Stimulated activated CD4-positive, alpha-beta T cell treated with anti-CD3 and anti-CD28 coated beads, TNF-alpha, amount 100 ng/mL, for 1 hour (primary cell): ENCODE data around the gene CROCC2.

Experiments used
- DNase-seq, 3 donors: peaks; one replicate each; pipeline ENCODE4 v3.0.0-alpha.2; 2020; ENCODE audit warnings: low read depth in 3 of 3, low spot score in 1 of 3

CROCC2 gene

GRCh38 chr2:240904216-240905175, 1.6 kb upstream of the CROCC2 start:
- no peak for DNase-seq

DNA sequence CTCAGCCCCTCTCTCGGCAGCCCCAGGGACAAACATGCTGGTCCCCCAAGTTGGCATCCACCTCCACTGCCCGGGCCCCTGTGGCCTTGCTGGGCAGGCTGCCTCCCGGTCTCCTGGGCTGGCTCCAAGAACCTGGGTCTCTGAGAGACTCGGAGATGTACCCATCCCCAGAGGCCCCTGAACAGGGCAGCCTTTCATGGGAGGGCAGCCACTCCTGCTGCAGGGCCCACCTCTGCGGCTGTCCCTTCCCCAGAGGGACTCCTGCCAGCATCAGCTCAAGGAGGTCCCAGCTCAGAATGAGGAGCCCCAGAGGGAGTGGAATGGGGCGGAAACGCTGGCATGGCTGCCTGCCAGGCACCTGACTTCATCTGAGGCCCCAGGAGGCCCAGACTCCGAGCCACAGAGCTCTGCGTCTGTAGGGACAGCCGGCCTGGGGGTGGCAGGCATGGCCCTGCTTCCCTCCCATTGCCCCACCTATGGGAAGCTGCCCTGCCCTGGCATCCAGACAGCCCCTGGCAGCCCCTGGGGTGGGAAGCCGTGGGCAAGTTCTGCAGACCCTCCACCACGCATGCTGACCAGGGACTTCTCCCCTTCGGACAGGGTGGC, 857 bp upstream of the CROCC2 start:
- DNase-seq, result no peak

GRCh38 chr2:240906911-240907590, 915 bp downstream of the CROCC2 start:
- no peak for DNase-seq

DNA sequence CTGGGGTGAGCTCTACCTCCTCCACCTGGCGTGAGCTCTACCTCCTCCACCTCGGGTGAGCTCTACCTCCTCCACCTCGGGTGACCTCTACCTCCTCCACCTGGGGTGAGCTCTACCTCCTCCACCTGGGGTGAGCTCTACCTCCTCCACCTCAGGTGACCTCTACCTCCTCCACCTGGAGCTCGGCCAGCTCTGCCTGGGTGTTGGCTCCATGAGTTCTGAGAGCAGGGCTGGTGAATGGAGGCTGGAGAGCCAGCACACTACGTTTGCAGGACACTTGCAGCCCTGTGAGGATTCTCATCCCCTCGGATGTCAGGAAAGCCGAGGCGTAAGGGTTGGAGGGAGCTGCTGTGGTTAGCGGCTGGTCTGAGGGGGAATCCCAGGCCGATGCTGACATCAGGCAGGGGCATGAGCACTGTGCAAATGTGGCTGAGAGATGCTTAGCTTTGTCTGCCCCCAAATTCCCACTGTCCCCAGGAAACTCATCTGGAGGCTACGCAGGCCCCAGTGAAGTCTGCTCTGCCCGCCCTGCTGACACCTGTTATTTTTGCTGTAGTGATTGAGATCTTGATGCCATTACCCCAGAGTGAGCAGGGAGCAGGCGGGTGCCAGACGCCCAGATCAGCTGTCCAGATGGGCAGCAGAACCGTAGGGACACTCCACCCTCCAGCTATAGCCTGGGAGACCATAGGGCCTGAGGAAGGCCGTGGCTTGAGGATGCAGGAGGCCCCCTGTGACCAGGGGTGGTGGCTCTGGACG, 3.3 kb downstream of the CROCC2 start:
- DNase-seq, result no peak

DNA sequence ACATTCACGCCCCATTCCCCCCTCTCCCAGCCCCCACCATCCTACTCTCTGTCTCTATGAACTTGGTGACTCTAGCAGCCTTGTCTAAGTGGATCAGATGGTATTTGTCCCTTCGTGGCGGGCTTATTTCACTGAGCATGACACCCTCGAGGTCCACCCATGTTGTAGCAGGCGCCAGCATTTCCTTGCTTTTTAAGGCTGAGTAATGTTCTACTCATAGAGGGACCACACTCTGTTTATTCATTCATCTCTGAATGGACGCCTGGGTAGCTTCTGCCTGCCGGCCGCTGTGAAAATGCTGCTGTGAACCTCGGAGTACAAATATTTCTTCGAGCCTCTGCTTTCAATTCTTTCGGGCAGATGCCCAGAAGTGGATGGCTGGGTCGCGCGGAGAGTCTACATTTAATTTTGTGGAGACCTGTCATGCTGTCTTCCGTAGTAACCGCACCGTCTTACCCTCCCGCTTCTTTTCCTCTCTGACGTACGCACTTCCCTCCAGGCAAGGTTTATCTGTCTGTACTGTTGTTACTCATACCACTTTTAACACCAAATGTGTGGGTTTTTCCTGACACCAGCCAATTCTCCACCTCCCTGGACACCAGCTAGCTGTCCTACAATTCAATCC, 5.6 kb downstream of the CROCC2 start:
- no peak for DNase-seq

- no peak for DNase-seq
These were observed 7.0 kb downstream of the CROCC2 start for GRCh38 chr2:240912878-240913809.

DNA sequence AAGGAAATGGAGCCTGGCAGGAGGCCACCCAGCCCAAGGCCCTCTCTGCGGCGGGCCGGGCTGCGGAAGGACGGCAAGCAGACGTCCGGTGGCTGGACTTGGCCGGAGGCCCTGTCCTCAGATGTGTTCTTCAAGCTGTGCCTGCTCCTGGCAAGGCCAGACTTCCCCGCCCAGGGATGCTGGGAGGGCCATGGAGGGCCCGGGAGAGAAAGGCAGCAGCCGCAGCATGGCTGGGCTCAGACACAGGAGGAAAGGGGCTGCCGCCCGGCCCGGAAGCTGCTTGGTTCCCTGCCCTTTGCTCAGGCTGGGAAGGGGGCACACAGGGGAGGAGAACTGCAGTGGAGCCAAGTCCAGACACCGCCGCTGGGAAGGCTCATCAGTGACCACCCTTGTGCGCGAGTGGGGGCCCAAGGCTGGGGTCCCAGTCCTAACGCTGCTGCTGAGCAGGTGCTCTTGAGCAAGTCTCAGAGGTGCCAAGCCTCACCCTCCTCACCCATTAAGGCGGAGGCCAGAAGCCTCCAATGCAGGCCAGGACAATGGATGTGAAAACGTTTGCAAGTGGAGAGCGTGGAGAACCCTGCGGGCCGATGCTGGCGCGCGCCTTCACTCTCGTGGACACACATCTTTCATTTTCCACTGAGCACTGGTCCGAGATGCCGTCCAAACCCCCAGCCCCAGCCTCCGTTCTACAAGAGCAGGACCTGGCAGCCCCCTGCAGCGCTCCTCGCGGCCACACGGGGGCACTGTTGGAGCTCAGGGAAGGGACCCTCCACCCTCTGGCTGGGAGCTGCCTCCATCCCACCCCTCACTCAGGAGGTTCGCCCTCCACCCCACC, 7.9 kb downstream of the CROCC2 start:
- peak; percentile 8 to 55 (median 45) for DNase-seq

DNA sequence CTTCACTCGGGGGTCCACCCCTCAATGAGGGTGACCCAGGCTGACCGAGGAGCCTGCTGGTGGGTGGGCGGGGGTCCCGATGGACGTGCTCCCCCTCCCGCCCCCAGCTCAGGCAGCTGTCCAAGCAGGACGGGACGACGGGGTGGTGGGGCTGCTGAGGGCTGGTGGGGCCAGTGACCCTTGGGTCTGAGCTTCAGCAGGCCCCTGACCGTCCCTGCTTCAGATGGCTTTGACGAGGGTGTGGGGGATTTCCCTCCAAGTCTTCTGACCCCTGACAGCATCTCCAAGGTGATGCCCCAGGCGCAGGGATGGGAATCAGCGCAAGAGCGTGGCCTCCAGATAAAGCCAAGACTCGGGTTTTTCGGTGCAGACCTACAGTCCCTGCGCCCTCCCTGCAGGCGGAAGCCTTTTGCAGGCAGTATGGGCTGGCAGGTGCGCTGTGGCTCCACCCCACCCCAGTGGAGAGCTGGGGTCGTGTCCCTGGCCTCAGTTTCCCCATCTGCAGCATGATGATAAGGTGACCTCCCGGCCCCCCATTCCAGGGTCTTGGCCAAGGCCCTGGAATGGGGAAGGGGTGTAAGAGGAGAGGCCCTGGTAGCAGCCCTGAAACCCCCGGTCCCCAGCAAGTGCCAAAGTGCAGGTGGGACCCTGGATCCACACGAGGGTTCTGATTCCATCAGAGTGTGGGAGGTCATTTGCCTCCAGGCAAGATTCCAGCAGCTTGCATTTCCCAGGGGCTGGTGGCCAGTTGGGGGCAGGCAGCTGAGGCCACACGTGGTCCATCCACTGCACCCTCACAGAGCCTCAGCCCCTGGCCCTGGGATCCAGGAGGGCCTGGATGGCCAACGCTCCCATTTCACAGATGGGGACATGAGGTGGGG, 8.7 kb downstream of the CROCC2 start:
- DNase-seq, result no peak

DNA sequence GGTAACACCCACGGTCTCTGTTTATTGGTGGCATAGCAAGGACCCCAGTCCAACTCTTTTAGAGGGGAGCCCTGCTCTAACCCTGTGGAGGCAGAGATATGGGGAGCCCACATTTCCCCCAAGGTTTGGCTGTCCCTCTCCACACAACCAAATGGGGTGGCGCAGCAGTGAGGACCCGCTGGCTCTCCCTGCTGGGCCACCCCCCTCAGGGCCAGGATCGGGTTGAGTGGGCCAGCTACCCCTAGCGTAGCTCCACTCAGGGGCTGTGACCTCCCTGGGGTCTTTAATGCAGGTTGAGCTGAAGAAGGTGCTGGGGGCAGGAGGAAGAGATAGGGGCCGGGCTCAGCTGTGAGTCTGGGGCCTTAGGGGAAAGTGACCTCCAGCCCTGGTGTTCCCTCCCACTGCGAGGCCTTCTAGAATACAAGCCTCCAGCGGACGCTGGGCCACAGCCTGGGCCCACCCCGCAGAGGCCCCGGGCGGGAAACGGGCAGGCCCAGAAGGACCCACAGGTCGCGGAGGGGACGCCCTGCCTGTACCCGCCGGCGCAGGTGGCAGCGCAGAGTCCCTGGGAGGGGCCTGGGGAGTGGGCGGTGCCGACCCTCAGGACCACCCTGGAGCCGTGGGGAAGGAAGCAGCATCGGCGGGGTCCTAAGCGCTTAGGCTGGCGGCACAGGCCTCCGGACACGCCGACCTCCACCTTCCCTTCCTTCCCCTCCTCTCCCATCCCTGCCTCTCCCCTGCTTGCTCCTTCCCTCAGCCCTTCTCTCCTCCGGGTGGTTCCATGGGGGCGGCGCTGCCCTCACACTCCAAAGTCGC, 9.6 kb downstream of the CROCC2 start:
- DNase-seq, result no peak

DNA sequence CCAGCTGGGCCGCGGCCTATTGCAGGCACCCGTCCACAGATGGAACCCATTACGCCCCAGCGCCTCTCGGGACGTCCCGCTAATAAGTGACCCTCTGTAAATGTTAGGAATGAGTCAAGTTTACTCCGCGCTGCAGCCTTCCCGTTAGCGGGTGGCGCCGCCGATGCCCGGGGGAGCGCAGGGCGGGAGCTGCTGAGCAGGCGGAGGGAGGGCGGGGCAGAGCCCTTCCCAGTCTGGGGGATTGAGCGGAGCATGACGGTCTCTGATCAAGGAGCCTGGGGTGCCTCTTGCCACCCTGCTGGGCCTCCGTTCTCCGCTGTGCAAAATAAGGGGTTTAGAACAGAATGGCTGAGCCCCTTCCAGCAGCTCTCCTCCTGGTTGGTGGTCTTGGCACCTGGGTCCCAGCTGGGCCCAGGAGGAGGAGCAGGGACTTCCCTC, 10.5 kb downstream of the CROCC2 start:
- DNase-seq, result no peak

- no peak for DNase-seq
These were observed 11.0 kb downstream of the CROCC2 start for GRCh38 chr2:240917009-240917683.

DNA sequence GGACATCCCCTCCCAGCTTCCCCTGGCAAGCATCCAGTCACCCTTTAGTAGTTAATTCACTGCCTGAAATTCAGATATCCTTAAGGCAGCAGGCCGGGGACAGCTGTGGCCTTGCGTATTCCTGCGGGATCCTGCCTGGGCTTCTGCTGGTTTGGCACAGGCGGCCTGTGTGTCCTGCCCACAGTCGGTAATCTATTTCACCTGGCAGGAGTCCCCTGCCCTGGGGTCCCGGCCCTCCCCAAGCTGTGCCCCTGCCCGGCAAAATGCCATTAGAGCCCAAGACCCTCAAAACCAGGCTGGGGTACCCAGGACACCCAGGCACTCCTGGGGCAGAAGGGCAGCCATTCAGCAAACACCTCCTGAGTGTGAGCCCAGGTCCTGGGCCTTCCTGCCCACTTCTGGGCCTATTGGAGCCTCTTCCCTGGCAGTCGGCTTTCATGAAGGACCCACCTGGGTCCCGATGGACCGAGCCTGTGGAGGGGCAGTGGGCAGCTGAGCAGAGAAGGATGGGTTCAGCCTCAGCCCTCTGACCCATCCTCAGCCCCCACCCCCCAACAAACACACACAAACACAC, 11.6 kb downstream of the CROCC2 start:
- DNase-seq, result no peak

GRCh38 chr2:240918258-240919091, 12.3 kb downstream of the CROCC2 start:
- DNase-seq, result no peak

- no peak for DNase-seq
These were observed 13.1 kb downstream of the CROCC2 start for GRCh38 chr2:240919161-240919781.
